Effector memory CD4-positive, alpha-beta T cell (primary cell): ENCODE measurements around the gene USP2.
"Not testable (repeated sequence)": the region's sequence is repeated elsewhere in the genome, so short reads cannot be mapped to it uniquely, and the experiment has no call there.

ENCODE experiments used
- DNase-seq, 3 donors: peaks; one replicate each; pipeline ENCODE4 v3.0.0-alpha.2; 2020
- H3K27ac ChIP-seq: 2 replicates; pipeline ENCODE4 v1.7.0; 2013; ENCODE audit warnings: mild to moderate bottlenecking, low read length, moderate library complexity; ENCODE audit not compliant: insufficient read depth, poor library complexity, severe bottlenecking
- H3K27me3 ChIP-seq: replicated peaks from 2 replicates; pipeline ENCODE4 v1.7.0; 2013; ENCODE audit warnings: mild to moderate bottlenecking, low read length; ENCODE audit not compliant: insufficient read depth, control insufficient read depth, poor library complexity, severe bottlenecking
- H3K36me3 ChIP-seq: 2 replicates; pipeline ENCODE4 v1.7.0; 2013; ENCODE audit warnings: mild to moderate bottlenecking, low read length, moderate library complexity; ENCODE audit not compliant: control insufficient read depth, insufficient read depth
- H3K4me1 ChIP-seq: 2 replicates; pipeline ENCODE4 v1.7.0; 2013; ENCODE audit warnings: low read length, mild to moderate bottlenecking; ENCODE audit not compliant: control insufficient read depth, insufficient read depth, poor library complexity, severe bottlenecking
- H3K4me3 ChIP-seq: 2 replicates; pipeline ENCODE4 v1.7.0; 2013; ENCODE audit warnings: low read length, low read depth, mild to moderate bottlenecking; ENCODE audit not compliant: insufficient read depth, poor library complexity, severe bottlenecking
- H3K9me3 ChIP-seq: 2 replicates; pipeline ENCODE4 v1.7.0; 2013; ENCODE audit warnings: mild to moderate bottlenecking, low read length, moderate library complexity; ENCODE audit not compliant: control insufficient read depth

Gene USP2

GRCh38 chr11:119397740-119398139 lies 16.2 kb upstream of the USP2 start:
- Histone ChIP-seq H3K9me3 (no peaks in the 10 kb centered on the region), H3K27me3 (no peaks in the 10 kb centered on the region), H3K36me3 (no peaks in the 10 kb centered on the region), H3K4me1 (no peaks in the 10 kb centered on the region), H3K4me3 (no peak overlapping the region), H3K27ac (no peak overlapping the region)
- DNase-seq, result no peak

GRCh38 chr11:119396835-119397234 lies 15.3 kb upstream of the USP2 start:
- no peak overlapping the region for H3K27ac ChIP-seq
- no peaks in the 10 kb centered on the region for H3K36me3 ChIP-seq

GRCh38 chr11:119391275-119391674 lies 9.8 kb upstream of the USP2 start:
- no peaks in the 10 kb centered on the region for H3K27me3 ChIP-seq
- no peak for DNase-seq
- no peak overlapping the region for H3K4me3 ChIP-seq
- no peaks in the 10 kb centered on the region for H3K9me3 ChIP-seq
- H3K4me1 ChIP-seq, result no peaks in the 10 kb centered on the region
- no peaks in the 10 kb centered on the region for H3K36me3 ChIP-seq
- no peak overlapping the region for H3K27ac ChIP-seq

More at GRCh38 chr11:119396835-119397234, 15.3 kb upstream of the USP2 start:
- Histone ChIP-seq H3K27me3 (no peaks in the 10 kb centered on the region), H3K4me1 (no peaks in the 10 kb centered on the region), H3K9me3 (no peaks in the 10 kb centered on the region), H3K4me3 (no peak overlapping the region)
- DNase-seq, result no peak

DNA sequence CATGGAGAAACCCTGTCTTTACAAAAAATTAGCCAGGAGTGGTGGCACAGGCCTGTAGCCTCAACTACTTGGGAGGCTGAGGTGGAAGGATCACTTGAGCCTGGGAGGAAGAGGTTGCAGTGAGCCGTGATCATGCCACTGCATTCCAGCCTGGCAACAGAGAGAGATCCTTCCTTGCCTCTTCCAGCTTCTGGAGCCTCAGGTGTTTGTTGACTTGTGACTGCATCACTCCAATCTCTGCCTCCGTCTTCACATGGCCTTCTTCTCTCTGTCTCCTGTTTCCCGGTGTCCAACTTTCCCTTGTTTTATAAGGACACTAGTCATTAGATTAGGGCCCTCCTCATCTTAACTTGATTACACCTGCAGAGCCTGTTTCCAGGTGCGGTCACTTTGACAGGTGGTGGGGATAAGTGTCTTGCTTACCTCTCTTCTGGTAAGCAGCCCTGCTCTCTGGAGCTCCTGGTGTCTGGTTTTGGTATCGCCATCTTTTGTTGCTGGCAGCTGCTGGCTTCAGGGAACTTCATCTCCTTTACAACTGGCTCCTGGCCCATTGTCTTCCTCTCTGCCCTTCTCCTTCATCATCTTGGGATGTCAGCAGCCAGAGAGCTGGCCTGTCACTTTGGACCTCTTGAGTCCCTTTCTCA lies 8.2 kb upstream of the USP2 start:
- H3K4me3 ChIP-seq, result no peak overlapping the region
- no peaks in the 10 kb centered on the region for H3K27me3 ChIP-seq
- H3K9me3 ChIP-seq, result no peaks in the 10 kb centered on the region
- no peak overlapping the region for H3K27ac ChIP-seq
- no peaks in the 10 kb centered on the region for H3K36me3 ChIP-seq
- no peak for DNase-seq
- H3K4me1 ChIP-seq, result no peaks in the 10 kb centered on the region

DNA sequence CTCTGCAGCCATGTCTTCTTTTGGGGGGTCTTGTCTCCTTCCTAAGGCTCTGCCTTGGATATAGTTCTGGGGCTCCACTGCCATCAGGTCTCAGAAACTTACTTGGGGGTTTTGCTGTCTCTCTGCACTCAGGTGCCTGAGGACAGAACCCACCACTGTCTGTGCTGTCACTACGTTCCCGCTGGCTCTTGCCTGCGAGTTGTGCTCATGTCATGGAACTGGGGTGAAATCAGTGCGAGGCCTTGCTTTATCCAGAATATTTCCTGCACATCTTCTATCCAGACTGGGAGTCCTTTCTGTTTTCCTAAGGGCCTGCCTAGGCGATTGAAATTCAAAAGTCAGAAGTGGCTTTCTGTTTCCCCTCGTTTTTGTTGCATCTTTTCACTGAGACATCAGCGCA lies 6.6 kb upstream of the USP2 start:
- Histone ChIP-seq H3K27me3 (no peaks in the 10 kb centered on the region), H3K27ac (no peak overlapping the region), H3K4me3 (no peak overlapping the region), H3K4me1 (no peaks in the 10 kb centered on the region), H3K36me3 (no peaks in the 10 kb centered on the region), H3K9me3 (no peaks in the 10 kb centered on the region)
- no peak for DNase-seq

- no peaks in the 10 kb centered on the region for H3K9me3 ChIP-seq
- H3K4me1 ChIP-seq, result peaks cover 12% of the 10 kb centered on the region
- no peaks in the 10 kb centered on the region for H3K36me3 ChIP-seq
- no peak for DNase-seq
- H3K4me3 ChIP-seq, result no peak overlapping the region
- H3K27me3 ChIP-seq, result no peaks in the 10 kb centered on the region
- H3K27ac ChIP-seq, result no peak overlapping the region
Measured at GRCh38 chr11:119384332-119384731, 2.8 kb upstream of the USP2 start.

- H3K4me3 ChIP-seq, H3K27ac ChIP-seq, DNase-seq, H3K27me3 ChIP-seq, H3K9me3 ChIP-seq, H3K36me3 ChIP-seq: not testable (repeated sequence)
- H3K4me1 ChIP-seq, result peaks cover 12% of the 10 kb centered on the region
Measured at GRCh38 chr11:119382513-119382912, 1.0 kb upstream of the USP2 start.

GRCh38 chr11:119382101-119382500 lies 611 bp upstream of the USP2 start:
- Histone ChIP-seq H3K27ac (peak overlapping the region; percentile 36), H3K4me3 (peak overlapping the region; percentile 64), H3K4me1 (peaks cover 12% of the 10 kb centered on the region), H3K27me3 (no peaks in the 10 kb centered on the region), H3K36me3 (no peaks in the 10 kb centered on the region), H3K9me3 (no peaks in the 10 kb centered on the region)
- DNase-seq, result no peak

DNA sequence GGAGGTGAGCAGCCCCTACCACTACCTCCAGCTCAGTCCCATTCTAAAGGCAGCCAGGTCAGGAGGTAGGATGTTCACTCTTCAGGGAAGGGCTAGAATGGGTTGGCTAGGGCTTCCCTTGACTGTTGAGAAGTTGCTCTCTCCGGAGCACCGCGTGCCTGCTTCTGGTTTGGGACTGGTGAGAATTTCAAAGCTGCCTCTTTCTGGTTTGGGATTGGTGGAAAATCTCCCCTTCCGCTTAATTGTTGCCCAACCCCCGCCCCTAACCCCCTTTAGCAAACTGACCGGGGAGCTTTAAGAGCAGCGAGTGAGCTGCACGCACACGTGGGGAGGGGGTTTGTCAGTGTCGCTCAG lies 686 bp downstream of the USP2 start:
- H3K9me3 ChIP-seq, result no peaks in the 10 kb centered on the region
- H3K4me3 ChIP-seq, result peak overlapping the region; percentile 64
- no peak for DNase-seq
- H3K27ac ChIP-seq, result peak overlapping the region; percentile 55
- no peaks in the 10 kb centered on the region for H3K36me3 ChIP-seq
- H3K27me3 ChIP-seq, result no peaks in the 10 kb centered on the region
- H3K4me1 ChIP-seq, result peaks cover 12% of the 10 kb centered on the region

DNA sequence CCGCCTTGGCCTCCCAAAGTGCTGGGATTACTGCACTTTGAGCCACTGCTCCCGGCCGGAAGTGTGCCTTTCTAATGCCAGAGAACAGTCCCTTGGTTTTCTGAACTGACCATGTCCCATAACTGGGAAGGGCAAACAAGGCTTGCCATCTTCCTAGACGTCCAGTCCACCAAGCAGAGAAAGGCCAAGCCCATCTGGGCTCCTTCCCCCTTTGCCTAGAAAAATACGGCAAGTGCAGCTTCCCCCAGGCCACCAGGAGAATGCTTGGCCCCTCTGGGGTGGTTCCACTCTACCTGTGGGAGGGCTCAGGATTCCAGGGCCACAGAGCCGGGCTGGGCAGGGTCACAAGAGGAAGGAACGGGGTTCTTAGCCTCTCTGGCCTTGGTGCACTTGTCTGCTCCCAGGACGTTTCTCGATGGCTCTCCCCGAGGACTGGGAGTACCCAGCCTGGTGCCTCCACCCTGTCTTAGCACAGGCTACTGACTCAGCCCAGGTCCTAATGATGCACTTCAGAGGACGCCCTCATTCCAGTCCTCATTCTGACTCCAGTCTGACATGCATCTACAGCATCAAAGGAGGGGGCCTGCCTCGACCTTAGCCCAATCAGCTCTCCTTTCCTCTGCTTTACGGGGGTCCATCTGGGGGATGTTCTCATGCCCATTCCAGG lies 1.2 kb downstream of the USP2 start:
- Histone ChIP-seq H3K36me3 (no peaks in the 10 kb centered on the region), H3K9me3 (no peaks in the 10 kb centered on the region), H3K4me3 (no peak overlapping the region), H3K27ac (no peak overlapping the region), H3K4me1 (peaks cover 12% of the 10 kb centered on the region), H3K27me3 (no peaks in the 10 kb centered on the region)
- no peak for DNase-seq
